Measurements from ENCODE around the gene ADTRP.

GRCh38 chr6:11789744-11790143 is 11.1 kb upstream of the ADTRP start:
- TF ChIP-seq TCF12 (IDR thresholded peaks at IDR 0.05; ENCODE audit: low read depth, low read length) (no peak), CBX3 (IDR thresholded peaks at IDR 0.05; ENCODE audit: borderline replicate concordance, low read depth) (no peak), NR2F1 (conservative IDR thresholded peaks at IDR 0.05) (no peak), CTCF (IDR thresholded peaks at IDR 0.05 in 2 of 3, conservative IDR thresholded peaks at IDR 0.05 in 1 of 3; ENCODE audit: control insufficient read depth in 2 of 3, extremely low read depth in 1 of 3, insufficient read depth in 1 of 3, low read depth in 3 of 3, low read length in 3 of 3) (no peak)
